GM18520 (cell line): Measurements from ENCODE around the gene SNX1.

Experiments used
- ATAC-seq: cut with Tn5 transposase; IDR thresholded peaks from one replicate; pipeline ENCODE4 v1.9.1; 2021; ENCODE audit not compliant: unreplicated experiment

SNX1 gene

DNA sequence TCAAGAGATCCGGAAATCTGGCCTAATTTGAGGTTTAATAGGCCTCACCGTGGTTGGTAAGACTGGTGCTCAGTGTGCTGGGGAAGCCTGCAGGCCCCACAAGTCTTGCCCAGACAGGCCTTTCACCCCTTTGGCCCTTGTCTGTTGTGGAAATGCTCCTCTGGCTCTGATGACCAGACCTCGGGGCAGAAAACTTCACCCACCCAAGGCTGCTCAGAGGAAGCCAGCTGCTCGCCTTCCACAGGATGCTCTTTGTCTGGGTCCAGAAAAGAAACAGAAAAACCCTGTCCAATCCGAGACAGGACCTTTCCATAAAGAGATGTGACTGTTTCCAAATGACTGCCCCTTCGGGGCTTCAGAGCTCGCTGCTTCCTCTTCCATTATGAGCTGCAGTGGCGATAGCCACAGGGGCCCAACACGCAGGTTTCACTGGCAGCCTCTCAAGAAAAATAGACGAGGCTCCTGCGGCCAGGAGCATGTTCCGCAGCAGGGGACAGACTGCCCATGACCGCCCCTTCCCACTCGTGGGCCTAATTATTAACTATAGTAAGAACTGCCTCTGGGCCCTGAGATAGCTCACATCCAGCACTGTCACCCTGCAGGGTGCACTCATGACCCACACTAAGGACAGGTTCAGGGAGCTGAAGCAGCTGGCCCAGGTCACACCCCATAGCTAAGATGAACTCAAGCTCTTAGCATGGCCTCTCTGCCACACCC, 48.9 kb downstream of the SNX1 start:
- peak; percentile 49 for ATAC-seq

DNA sequence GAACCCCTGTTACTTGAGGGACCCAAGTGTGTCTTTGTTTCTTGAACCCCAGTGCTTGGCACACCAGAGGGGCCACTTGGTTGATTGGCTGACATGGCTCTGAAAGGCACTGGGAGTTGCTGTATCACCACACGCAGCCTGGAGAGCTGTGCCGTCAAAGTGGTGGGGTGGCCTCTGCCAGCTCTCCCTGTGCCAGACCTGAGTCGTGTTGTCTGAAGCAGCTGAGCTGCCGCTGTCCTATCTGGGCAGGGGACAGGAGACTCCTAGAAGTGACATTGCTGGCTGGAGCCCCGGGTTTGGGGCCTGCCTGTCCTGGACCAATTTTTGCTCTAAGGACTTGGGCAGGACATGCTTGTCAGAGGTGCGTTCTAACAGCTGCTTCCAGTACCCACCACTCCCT, 50.3 kb downstream of the SNX1 start:
- ATAC-seq, result no peak

DNA sequence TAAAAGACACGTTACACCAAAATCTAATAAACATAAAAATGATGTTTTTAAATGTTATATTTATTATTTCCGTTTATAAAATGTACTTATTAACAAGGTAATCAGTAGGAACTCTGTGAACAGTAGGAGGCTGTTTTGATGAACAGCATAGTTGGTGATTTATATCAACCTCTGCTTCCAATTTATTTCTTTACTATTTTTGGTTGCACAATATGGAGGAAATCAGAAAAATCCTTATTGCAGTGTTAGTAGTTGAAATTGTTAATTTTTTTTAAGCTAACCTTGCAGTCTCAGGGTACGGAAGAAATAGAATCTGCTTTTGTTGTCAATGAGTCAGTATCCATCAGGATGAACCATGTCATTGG, 50.7 kb downstream of the SNX1 start:
- ATAC-seq, result no peak

DNA sequence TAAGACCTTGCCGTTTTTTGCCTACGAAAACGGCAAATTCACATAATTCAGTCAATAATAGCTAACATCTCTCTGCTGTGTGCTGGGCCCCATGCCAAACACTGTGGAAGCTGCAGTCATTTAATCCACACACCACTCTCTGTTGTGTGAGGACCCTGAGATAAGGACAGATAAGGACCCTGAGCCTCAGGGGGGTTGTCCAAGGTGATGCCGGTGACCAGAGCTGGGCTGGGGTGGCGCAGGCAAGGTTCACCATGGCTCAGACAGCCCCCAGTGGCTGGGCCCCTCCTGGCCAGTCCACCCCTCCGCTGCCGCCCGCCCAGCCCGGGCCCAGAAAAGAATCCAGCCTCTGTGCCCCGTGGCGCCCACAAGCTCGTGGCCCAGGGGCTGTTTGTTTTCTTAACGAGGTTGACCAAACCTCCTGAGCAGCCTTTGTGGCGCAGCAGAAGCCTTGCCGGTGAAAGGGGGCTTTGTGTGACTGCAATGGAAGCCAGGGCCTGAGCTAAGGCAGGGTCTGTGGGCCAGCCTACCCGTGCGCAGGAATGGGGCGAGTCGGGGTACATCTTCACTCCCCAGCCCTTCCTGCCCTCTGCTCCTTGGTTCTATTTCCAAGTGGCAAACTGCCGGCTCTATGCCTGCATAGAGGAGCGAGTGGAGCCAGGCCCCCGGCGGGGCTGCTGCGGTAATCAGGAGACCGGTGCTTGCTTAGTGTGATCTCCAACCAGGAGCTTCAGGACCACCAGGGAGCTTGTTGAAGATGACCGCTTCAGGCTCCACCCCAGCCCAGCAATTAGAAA, 51.3 kb downstream of the SNX1 start:
- no peak for ATAC-seq

DNA sequence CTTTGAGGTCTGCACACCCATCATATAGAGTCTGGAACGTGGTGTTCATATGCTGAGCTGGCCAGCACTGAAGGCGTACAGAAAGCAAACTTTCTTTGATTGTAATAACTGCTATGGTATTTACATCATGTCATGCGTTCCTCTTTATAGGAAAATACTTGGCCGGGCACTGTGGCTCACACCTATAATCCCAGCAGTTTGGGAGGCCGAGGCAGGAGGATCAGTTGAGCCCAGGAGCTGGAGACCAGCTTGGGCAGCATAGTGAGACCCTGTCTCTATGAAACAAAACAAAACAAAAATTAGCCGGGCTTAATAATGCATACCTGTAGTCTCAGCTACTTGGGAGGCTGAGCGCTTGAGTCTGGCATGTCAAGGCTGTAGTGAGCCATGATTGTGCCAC, 52.4 kb downstream of the SNX1 start:
- no peak for ATAC-seq

DNA sequence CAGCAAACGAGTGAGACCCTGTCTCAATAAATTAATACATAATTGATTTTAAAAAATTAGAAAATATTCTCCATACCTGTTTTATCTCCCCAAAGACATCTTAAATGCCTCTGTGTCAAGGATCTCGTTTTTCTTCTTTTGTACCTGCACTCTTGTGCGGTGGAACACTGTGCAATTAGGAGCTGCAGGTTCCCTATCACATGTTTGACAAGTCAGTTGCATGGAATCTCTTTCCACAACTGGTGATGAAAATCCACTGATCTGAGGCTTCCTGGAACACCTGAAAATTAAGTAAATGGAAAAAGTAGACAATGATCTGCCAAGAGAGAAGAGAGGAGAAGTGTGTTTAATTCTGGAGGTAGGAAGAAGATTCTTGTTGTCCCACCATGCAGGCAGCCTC, 52.8 kb downstream of the SNX1 start:
- no peak for ATAC-seq

DNA sequence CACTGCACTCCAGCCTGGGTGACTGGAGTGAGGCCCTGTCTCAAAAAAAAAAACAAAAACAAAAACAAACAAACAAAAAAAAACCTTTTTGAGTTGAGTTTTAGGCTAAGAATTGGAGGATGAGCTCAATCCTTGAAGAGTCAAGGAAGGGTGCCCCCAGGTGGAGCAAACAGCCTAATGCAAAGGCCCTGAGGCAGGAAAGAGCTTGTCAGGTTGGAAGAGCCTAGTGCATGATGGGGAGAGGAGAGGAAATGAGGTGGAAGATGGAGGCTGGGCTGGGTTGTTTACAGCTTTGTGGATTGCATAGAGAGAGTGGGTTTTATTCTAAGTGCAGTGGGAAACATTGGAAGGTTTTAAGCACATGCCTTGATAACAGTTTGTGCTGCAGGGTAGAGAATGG, 53.6 kb downstream of the SNX1 start:
- ATAC-seq, result no peak

DNA sequence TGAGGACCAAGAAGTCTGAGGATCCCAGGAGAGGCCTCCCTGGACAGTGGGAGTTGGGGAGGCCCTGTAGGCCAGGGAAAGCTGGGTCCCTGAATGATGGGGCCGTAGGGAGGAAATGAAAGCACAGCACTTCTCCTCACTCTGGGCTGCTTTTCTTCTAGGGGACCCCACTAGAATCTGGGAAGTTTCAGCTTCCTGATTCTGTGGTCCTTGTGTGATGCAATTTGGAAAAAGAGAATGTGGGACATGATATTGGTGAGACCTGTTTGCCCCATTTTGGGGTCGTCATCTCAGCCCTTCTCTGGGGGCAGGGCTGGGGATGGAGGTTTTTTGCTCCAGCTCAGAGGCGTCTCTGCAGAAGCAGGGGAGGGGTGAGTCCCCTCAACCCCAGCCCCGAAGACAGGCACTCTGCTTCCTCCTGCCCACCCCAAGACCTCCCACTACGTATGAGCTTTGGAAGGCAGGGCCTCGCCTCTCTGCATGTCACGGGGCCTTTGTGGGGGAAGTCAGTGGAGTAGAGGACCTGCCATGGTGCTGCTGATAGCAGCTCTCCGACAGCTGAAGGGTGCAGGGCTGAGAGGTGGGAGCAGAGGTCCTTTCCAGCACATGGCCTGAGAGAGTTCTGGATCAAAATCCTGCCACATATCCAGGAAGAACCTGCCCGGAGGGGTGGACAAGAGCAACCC, 54.3 kb downstream of the SNX1 start:
- ATAC-seq, result no peak

DNA sequence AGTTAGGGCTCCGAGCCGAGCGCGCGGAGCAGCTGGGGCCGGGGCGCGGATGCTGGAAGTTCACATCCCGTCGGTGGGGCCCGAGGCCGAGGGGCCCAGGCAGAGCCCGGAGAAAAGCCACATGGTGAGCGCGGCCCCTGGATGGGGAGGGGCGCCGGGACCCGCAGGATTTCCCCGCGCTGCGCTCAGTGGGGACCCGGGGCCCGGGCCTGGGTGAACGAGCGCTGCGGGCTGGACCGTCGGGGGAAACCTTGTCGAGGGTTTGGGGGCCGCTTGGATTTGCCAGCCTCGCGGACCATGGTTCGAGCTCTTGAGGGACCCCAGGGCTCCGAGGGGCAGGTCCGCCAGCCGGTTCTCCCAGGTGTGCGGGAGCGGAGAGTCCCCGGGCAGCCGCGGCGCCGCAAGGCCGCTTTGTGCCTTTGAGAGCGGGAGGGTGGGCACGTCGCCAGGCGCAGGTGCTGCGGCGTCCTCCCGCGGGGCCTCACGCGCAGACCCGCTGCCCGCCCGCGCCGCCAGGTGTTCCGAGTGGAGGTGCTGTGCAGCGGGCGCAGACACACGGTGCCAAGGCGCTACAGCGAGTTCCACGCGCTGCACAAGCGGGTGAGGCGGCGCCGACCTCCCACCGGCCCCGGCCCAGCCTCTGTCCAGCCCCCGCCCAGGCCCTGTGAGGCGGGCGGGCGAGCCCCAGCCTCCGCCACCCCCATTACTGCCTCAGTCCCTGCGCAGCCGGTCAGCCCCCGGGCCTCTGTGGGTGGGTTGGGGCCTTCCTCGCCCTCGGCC, 56.1 kb downstream of the SNX1 start, which contains the start of gene SNX22:
Gene SNX22 (plus strand): TSS at position 5 of the 780 bp plus-strand sequence. CDS start 45 bp downstream, at position 50.
- ATAC-seq, result no peak

DNA sequence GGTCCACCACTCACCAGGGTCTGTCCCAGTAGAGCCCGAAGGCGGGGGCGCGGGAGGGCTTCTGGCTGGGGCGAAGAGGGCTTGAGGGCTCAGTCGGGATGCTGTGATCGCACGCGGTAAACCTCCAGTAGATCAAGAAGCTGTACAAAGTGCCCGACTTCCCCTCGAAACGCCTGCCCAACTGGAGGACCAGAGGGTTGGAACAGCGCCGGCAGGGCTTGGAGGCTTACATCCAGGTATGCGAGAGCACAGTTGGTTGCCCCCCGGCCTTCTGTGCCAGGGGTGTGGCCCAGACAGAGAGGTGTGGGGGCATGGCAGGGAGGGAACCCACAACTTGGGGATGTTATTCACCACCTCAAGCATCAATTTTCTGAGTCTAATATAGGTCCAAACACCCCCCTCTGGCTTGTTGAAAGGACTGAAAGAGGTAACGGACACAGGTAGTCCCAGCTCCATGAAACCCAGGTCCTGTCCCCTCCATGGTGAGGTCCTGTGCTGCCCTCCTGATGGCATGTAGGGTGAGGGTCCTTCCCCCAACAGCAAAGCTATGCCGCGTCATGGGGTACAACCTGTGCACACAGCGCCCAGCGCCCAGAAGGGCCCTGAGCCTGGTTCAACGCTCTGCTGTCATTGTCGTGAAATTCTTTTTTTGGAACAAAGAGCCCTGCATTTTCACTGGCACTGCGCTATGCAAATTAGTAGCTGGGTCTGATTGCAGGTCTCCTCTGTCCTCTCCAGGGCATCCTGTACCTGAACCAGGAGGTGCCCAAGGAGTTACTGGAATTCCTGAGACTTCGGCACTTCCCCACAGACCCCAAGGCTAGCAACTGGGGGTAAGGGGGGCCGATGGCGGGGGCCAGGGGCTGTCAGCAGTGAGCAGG, 57.0 kb downstream of the SNX1 start:
- ATAC-seq, result no peak

DNA sequence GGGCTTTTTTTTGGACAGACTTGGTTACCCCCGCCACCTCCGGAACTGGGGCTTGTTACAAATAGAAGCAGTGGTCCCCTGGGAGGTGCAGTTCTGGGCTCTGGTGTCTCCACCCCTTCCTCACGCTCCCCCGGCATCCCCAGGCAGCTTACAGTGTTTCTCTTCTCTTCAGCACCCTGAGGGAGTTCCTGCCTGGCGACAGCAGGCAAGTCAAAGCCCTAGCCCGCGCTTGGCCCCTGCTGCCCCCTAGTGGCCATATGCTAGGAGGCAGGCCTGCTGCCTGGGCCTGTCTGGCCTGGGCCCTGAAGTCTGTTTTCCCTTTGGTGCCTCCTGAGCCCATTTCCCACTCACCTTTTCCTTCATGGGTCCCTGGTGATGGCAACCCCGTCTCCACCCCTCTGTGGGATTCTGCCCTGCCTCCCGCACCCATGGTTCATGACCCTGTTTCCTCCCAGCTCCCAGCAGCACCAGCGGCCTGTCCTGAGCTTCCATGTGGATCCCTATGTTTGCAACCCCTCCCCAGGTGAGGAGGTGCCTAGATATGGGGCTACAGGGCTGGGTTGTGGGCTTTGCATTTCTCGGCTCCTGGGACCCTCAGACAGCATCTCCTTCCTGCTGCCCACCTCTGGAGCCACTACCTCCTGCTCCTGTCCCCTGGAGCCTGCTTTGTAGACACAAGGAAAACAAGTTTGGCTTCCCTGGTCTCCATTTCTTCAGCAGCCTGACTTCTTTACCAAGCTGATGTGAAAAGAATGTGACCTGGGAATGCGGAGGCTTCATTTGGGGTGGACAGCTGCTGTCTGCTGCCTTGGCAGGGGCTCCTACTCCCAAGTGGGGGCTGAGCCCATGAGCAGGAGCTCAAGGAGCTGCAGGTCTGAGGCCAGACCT, 57.9 kb downstream of the SNX1 start:
- ATAC-seq, result peak; percentile 40

DNA sequence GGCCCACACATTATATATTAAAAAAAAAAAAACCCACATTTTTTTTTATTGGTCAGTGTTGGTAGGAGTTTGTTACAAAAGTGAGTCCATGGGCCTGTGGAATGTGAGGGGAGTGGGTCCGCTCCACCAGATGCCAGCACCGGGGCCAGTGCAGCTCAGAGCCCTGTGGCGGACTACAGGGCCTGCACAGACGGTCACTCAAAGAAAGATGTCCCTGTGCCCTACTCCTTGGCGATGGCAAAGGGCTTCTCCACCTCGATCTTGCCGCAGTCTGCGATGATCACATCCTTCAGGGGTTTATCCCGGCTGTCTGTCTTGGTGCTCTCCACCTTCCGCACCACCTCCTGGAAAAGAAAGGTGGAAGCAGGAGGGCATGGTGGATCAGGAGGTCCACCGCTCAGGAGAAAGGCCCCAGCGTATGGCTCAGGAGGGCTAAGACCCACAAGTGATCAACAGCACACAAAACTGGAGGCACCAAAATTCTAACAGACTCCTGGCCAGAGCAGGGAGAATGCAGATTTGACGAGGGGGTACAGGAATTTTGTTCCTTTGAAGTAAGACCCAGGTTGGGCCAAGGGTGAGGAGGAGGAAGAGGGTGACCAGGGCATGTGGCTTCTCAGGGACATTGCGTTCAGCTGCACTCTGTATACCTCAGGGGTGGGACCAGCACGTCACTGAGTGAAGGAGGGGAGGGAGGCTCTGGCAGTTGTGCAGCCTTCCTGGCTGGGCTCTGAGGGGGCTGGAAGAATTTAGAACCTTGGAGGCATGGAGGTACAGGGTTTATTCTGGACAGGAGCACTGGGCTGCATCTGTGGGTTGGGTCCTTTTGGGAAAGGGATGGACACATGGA, 60.2 kb downstream of the SNX1 start:
- ATAC-seq, result no peak

DNA sequence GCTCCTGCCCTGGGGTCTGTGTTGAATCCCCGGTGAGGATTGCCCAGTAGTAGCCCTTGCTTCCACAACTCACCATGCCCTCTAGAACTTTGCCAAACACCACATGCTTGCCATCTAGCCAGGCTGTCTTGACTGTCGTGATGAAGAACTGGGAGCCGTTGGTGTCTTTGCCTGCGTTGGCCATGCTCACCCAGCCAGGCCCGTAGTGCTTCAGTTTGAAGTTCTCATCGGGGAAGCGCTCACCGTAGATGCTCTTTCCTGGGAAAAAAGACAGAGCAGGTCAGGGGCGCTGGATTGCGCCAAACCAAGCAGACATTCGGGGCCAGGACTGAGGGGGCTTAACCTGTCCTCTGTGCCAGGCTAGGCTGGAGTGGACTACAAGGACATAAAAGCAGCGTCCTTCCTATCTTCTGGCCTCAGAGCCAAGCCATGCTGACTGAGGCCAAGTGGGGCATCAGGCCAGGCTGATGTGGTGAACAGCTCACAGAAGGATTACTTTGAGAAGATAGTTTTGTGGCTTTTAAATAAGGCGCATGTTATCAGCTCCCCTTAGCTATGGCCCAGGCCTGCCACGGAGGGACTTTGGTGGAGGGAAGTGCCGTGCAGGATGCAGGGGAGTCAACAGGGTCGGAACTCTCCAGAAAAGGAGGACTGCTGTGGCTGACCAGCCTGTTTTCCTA, 61.0 kb downstream of the SNX1 start:
- ATAC-seq, result no peak

DNA sequence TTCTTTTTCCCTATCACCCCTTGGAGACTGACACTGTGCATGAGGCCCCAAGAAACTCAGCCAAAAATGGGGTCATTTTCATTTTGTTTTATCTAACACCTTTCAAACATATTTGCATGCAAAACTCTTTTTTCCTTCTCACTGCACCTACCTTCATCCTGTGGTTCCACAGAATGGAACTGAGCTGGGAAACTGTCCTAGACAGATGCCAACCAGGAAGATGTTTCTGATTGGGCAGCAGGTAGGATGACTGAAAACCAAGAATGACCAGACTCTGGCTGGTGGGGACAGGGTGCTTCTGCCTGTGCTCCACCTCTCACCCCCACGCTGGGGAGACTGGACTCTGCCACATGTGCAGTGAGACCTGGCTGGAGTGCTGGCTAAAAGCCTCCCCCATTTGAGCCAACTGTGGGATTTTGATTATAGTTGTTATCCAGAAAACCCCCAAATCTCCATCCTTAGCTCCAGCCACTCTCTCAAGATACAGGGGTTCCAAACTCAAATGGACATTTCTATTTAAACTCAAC, 61.9 kb downstream of the SNX1 start:
- ATAC-seq, result no peak

DNA sequence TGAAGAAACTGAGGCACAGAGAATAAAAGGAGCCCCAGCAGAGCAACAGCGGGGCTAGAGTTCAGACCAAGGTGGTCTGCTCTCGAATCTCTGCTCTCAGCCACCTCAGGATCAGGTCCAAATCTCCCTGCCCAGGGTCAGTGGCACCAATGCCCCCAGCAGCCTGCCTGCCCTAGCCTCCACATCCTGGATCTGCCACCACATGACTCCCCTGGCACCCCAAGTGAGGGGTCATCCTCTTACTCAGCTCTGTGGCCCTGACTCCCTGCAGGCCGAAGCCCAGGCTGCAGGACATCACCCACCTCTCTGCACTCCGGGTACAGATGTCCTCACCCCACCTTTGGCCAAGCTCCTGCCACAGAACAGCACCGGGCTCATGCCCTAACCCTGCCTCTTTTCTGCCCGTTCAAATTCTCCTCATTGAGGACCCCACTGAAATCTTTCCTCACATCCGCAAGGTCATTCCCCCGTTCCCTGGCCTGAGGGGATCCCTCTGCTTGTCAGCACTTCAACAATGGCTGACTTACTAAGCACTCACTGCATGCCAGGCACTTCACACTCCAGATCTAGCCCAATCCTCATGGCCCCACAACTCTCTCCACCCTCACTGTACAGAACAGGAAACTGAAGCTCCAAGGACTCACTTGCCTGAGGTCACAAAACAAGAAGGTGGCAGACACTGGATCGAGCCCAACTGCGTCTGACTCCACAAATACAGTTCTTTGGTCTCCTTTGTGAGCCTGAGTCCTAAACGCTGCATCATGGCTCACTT, 62.8 kb downstream of the SNX1 start:
- no peak for ATAC-seq

DNA sequence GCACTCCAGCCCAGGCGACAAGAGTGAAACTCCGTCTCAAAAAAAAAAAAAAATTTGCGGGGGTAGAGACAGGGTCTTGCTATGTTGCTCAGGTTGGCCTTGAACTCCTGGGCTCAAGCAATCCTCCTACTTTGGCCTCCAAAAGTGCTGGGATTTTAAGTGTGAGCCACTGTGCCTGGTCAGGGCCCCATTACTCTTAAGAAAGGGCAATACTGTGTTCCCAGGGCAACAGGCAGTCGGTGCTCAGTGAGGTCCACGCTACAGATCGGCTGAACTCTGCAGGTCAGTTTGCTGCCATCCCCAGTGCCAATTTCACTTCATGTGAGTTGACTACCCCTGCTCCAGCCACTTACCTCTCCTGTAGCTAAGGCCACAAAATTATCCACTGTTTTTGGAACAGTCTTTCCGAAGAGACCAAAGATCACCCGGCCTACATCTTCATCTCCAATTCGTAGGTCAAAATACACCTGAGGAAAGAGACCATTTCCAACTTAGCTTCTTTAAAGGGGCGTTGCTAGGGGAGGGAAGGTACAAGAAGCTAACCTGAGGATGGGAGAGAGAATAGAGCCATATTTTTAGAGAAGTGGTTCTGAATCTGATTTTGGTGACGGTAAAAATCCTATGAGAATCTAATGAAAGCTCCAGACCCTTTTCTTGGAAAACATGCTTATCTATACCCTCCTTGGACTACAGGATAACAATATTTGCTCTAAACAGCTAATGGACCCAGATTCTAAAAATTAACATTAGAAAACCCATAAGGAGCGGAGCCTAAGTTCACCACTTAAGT, 66.1 kb downstream of the SNX1 start:
- no peak for ATAC-seq
